ENCODE measurements around the gene SYNGR2.

DNA sequence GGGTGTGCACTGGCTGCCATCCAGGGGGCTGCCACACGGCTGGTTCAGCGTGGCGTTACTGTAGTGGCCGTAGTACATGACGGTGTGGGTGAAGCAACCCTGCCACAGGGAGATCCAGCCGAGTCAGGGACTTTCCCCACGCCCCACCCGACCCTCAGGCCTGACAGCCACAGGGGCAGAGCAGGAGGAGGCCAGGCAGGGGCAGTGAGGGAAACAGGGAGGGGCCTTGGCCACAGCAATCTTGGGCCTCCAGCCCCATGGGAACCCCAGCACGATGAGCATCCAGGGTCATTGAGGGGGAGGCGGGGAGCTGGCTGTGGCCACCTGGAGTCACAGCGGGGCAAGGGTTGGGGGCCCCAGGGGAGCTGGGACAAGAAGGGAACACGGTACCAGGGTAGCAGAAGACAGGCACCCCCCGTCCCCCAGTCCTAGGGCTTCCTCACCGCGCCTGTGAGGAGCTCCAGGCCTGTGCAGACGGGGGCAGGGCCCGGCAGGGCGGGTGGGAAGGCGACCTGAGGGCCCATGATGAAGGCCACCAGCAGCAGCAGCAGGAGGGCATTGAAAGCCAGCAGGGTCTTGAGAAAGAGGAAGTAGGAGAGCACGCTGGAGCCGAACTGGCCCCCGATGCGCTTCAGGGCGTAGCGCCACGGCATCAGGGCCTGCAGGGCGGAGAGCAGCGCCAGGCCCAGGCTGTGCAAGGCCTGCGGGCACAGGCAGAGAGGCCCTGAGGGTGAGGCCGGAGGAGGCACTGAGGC lies 44.1 kb upstream of the SYNGR2 start:
- no peak for TF ChIP-seq TAF1 (IDR thresholded peaks at IDR 0.05; ENCODE audit: low read depth, low read length)
- TF ChIP-seq, protein P1, sequence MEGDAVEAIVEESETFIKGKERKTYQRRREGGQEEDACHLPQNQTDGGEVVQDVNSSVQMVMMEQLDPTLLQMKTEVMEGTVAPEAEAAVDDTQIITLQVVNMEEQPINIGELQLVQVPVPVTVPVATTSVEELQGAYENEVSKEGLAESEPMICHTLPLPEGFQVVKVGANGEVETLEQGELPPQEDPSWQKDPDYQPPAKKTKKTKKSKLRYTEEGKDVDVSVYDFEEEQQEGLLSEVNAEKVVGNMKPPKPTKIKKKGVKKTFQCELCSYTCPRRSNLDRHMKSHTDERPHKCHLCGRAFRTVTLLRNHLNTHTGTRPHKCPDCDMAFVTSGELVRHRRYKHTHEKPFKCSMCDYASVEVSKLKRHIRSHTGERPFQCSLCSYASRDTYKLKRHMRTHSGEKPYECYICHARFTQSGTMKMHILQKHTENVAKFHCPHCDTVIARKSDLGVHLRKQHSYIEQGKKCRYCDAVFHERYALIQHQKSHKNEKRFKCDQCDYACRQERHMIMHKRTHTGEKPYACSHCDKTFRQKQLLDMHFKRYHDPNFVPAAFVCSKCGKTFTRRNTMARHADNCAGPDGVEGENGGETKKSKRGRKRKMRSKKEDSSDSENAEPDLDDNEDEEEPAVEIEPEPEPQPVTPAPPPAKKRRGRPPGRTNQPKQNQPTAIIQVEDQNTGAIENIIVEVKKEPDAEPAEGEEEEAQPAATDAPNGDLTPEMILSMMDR (IDR thresholded peaks at IDR 0.05; ENCODE audit: control extremely low read depth in 1 of 3, insufficient read depth in 1 of 3, low read depth in 1 of 3, low read length in 3 of 3), result no peak
- TF ChIP-seq, protein P2, sequence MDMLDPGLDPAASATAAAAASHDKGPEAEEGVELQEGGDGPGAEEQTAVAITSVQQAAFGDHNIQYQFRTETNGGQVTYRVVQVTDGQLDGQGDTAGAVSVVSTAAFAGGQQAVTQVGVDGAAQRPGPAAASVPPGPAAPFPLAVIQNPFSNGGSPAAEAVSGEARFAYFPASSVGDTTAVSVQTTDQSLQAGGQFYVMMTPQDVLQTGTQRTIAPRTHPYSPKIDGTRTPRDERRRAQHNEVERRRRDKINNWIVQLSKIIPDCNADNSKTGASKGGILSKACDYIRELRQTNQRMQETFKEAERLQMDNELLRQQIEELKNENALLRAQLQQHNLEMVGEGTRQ (IDR thresholded peaks at IDR 0.05; ENCODE audit: low read length), result no peak
- TF ChIP-seq, protein P3, sequence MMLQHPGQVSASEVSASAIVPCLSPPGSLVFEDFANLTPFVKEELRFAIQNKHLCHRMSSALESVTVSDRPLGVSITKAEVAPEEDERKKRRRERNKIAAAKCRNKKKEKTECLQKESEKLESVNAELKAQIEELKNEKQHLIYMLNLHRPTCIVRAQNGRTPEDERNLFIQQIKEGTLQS (IDR thresholded peaks at IDR 0.05; ENCODE audit: insufficient read depth, low read depth, low read length), result no peak
- TF ChIP-seq CHD1 (IDR thresholded peaks at IDR 0.05; ENCODE audit: low read depth, low read length), result no peak
- TF ChIP-seq SUZ12 (IDR thresholded peaks at IDR 0.05; ENCODE audit: low read length), result no peak
- no peak for TF ChIP-seq SIN3A (conservative IDR thresholded peaks at IDR 0.05 in 1 of 2, IDR thresholded peaks at IDR 0.05 in 1 of 2; ENCODE audit: low read depth in 1 of 2, low read length in 2 of 2)
- TF ChIP-seq POLR2AphosphoS5 (IDR thresholded peaks at IDR 0.05; ENCODE audit: low read depth, low read length), result no peak
- no peak for TF ChIP-seq YY1 (IDR thresholded peaks at IDR 0.05; ENCODE audit: low read depth, low read length)
- no peak for TF ChIP-seq NANOG (IDR thresholded peaks at IDR 0.05; ENCODE audit: insufficient read depth, low read depth, low read length, poor library complexity, severe bottlenecking)
- no peak for TF ChIP-seq POLR2A (IDR thresholded peaks at IDR 0.05; ENCODE audit: control extremely low read depth in 1 of 2, low read depth in 2 of 2, low read length in 2 of 2)
- no peak for TF ChIP-seq TEAD4 (IDR thresholded peaks at IDR 0.05; ENCODE audit: low read depth, low read length)

All from H1 (cell line).